Fibroblast of lung (primary cell): Measurements from ENCODE around the gene MYOT. TPM values are rescaled to one million over a fixed set of nuclear protein-coding genes. Genes with fewer than 3 reads are reported as not detected.

Source experiments
- DNase-seq, 2 donors: peaks; one replicate each; pipeline versions ENCODE4 v3.0.0 to v3.0.0-alpha.2; 2010; ENCODE audit warnings: low read depth in 2 of 2
- H2AFZ ChIP-seq: 2 replicates; pipeline ENCODE4 v1.5.1; 2012; ENCODE audit warnings: low read length, control low read depth, inconsistent platforms
- H3K27ac ChIP-seq: 2 replicates; pipeline ENCODE4 v1.5.1; 2011; ENCODE audit warnings: low read length, control low read depth; ENCODE audit not compliant: insufficient read depth
- H3K27me3 ChIP-seq: 2 replicates; pipeline ENCODE4 v1.5.1; 2011; ENCODE audit warnings: mild to moderate bottlenecking, low read length; ENCODE audit not compliant: control insufficient read depth, insufficient read depth
- H3K36me3 ChIP-seq: 2 replicates; pipeline ENCODE4 v1.5.1; 2011; ENCODE audit warnings: low read length; ENCODE audit not compliant: control insufficient read depth, insufficient read depth
- H3K4me1 ChIP-seq: 2 replicates; pipeline ENCODE4 v1.5.1; 2011; ENCODE audit warnings: low read length; ENCODE audit not compliant: control insufficient read depth, insufficient read depth; ENCODE audit errors: extremely low read depth
- H3K4me2 ChIP-seq: 2 replicates; pipeline ENCODE4 v1.5.1; 2011; ENCODE audit warnings: low read length, control low read depth; ENCODE audit not compliant: insufficient read depth; ENCODE audit errors: extremely low read depth
- H3K4me3 ChIP-seq, 4 experiments: fragments of 200-600 bp in 1 of 4; sonication (generic) in 1 of 4; replicated peaks in 1 of 4; 2 replicates each; pipeline ENCODE4 v1.5.1; 2011 to 2016; ENCODE audit warnings: low read length in 4 of 4, low read depth in 3 of 4, mild to moderate bottlenecking in 3 of 4, control low read depth in 2 of 4, inconsistent platforms in 1 of 4, mixed read lengths in 1 of 4; ENCODE audit not compliant: insufficient read depth in 1 of 4; ENCODE audit errors: control extremely low read depth in 1 of 4
- H3K79me2 ChIP-seq: 2 replicates; pipeline ENCODE4 v1.5.1; 2012; ENCODE audit warnings: mild to moderate bottlenecking, low read length, inconsistent platforms; ENCODE audit not compliant: control insufficient read depth, insufficient read depth
- H3K9ac ChIP-seq: 2 replicates; pipeline ENCODE4 v1.5.1; 2011; ENCODE audit warnings: mild to moderate bottlenecking, low read length, control low read depth; ENCODE audit not compliant: insufficient read depth
- H3K9me3 ChIP-seq: 2 replicates; pipeline ENCODE4 v1.5.1; 2012; ENCODE audit warnings: low read depth, low read length; ENCODE audit not compliant: control insufficient read depth, insufficient read depth
- H4K20me1 ChIP-seq: 2 replicates; pipeline ENCODE4 v1.5.1; 2011; ENCODE audit warnings: low read length; ENCODE audit not compliant: control insufficient read depth, insufficient read depth; ENCODE audit errors: extremely low read depth
- CTCF ChIP-seq, 2 donors: IDR thresholded peaks in 1 of 2; conservative IDR thresholded peaks in 1 of 2; 1 replicate in 1 of 2; 2 replicates in 1 of 2; pipeline ENCODE4 v1.5.1; 2011 to 2012; ENCODE audit warnings: low read length in 2 of 2, control low read depth in 1 of 2, inconsistent platforms in 1 of 2, low read depth in 1 of 2, mild to moderate bottlenecking in 1 of 2
- EZH2 ChIP-seq: IDR thresholded peaks from 2 replicates; pipeline ENCODE4 v1.5.1; 2012; ENCODE audit warnings: low read length, control low read depth, mild to moderate bottlenecking; ENCODE audit errors: missing control alignments
- polyA plus RNA-seq, 2 donors: library from polyadenylated mRNA; depleted of rRNA in 1 of 2; stranded (reverse) in 1 of 2; unstranded in 1 of 2; fragments of >200 nt; gene quantifications; 2 replicates each; pipeline ENCODE4 v1.2.1, GENCODE V29; 2011 to 2012; ENCODE audit warnings: missing spikeins in 1 of 2
- total RNA-seq: library from RNA; depleted of rRNA; stranded (reverse); fragments of >200 nt; gene quantifications from 2 replicates; pipeline ENCODE4 v1.2.1, GENCODE V29; 2014

MYOT gene
- total and polyA plus RNA-seq, 2 donors (not counting 1 experiment from before 2014, with no cell fraction given), result not detected

GRCh38 chr5:137822984-137823383, 44.7 kb upstream of the MYOT start:
- Histone ChIP-seq H3K9ac (no peak overlapping the region), H2AFZ (no peak overlapping the region)

DNA sequence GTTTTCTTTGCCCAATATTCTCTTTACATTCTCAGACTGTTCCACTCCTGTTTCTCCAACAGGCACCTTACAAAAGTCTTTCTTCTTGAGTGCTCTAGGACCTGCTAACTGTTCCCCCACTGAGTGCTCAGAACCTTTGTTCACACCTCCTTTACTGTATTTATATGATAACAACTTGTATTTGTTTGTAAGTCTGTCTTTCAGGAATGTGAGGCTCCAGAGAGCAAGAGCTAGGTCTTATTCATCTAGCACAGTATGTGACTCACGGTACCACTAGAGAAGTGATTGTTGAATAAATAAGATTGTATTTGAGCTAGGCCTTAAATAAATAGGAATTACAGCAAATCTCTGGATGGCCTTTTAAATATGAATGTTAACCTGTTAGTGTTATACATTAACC, 42.5 kb upstream of the MYOT start:
- no peak overlapping the region for H3K4me3 ChIP-seq
- H3K4me1 ChIP-seq, result no peaks in the 10 kb centered on the region
- H3K27me3 ChIP-seq, result no peaks in the 10 kb centered on the region
- no peaks in the 10 kb centered on the region for H3K79me2 ChIP-seq
- H3K36me3 ChIP-seq, result no peaks in the 10 kb centered on the region
- H3K9ac ChIP-seq, result no peak overlapping the region
- H4K20me1 ChIP-seq, result no peaks in the 10 kb centered on the region
- no peak overlapping the region for H3K4me2 ChIP-seq
- H3K9me3 ChIP-seq, result no peaks in the 10 kb centered on the region
- no peak overlapping the region for H3K27ac ChIP-seq
- no peak overlapping the region for H2AFZ ChIP-seq
- no peak for TF ChIP-seq CTCF (conservative IDR thresholded peaks at IDR 0.05 in 1 of 2, IDR thresholded peaks at IDR 0.05 in 1 of 2; ENCODE audit: low read depth in 1 of 2, low read length in 2 of 2)
- TF ChIP-seq EZH2, result no peak
- peak in 1 of 2 donors; percentile 21 for DNase-seq

More at GRCh38 chr5:137822984-137823383, 44.7 kb upstream of the MYOT start:
- no peak overlapping the region for H3K4me3 ChIP-seq
- no peak for DNase-seq
- H3K27me3 ChIP-seq, result no peaks in the 10 kb centered on the region
- H4K20me1 ChIP-seq, result no peaks in the 10 kb centered on the region
- H3K4me1 ChIP-seq, result no peaks in the 10 kb centered on the region
- no peaks in the 10 kb centered on the region for H3K9me3 ChIP-seq
- H3K79me2 ChIP-seq, result no peaks in the 10 kb centered on the region
- TF ChIP-seq CTCF (conservative IDR thresholded peaks at IDR 0.05 in 1 of 2, IDR thresholded peaks at IDR 0.05 in 1 of 2; ENCODE audit: low read depth in 1 of 2, low read length in 2 of 2), result no peak
- no peak for TF ChIP-seq EZH2
- no peaks in the 10 kb centered on the region for H3K36me3 ChIP-seq
- no peak overlapping the region for H3K4me2 ChIP-seq
- no peak overlapping the region for H3K27ac ChIP-seq

- no peak overlapping the region for H3K4me3 ChIP-seq
- H3K4me1 ChIP-seq, result no peaks in the 10 kb centered on the region
- no peak for DNase-seq
- TF ChIP-seq EZH2 (no peak), CTCF (conservative IDR thresholded peaks at IDR 0.05 in 1 of 2, IDR thresholded peaks at IDR 0.05 in 1 of 2; ENCODE audit: low read depth in 1 of 2, low read length in 2 of 2) (no peak)
- H3K27me3 ChIP-seq, result no peaks in the 10 kb centered on the region
- no peaks in the 10 kb centered on the region for H4K20me1 ChIP-seq
- no peak overlapping the region for H3K4me2 ChIP-seq
- H3K9ac ChIP-seq, result no peak overlapping the region
- H3K9me3 ChIP-seq, result no peaks in the 10 kb centered on the region
- no peak overlapping the region for H2AFZ ChIP-seq
- H3K27ac ChIP-seq, result no peak overlapping the region
- H3K79me2 ChIP-seq, result no peaks in the 10 kb centered on the region
- H3K36me3 ChIP-seq, result no peaks in the 10 kb centered on the region
These were observed 41.6 kb upstream of the MYOT start for GRCh38 chr5:137826067-137826466.
